HCT116 (cell line): ENCODE results near the gene SETD1A.

Source experiments
- CBX3 ChIP-seq: IDR thresholded peaks from 2 replicates; pipeline ENCODE4 v1.6.1; 2012; ENCODE audit warnings: low read depth
- CTCF ChIP-seq, 3 experiments: fragments of 200-600 bp in 1 of 3; sonication (generic) in 1 of 3; IDR thresholded peaks in 2 of 3; conservative IDR thresholded peaks in 1 of 3; 2 replicates each; pipeline ENCODE4 v1.5.1; 2012 to 2017; ENCODE audit warnings: low read depth in 2 of 3, low read length in 2 of 3, antibody characterized with exemption in 1 of 3, borderline replicate concordance in 1 of 3, control low read depth in 1 of 3, mild to moderate bottlenecking in 1 of 3, mixed read lengths in 1 of 3, mixed run types in 1 of 3, moderate library complexity in 1 of 3; ENCODE audit not compliant: insufficient read depth in 1 of 3
- RAD21 ChIP-seq: IDR thresholded peaks from 2 replicates; pipeline ENCODE4 v1.6.1; 2012; ENCODE audit warnings: low read depth, mild to moderate bottlenecking
- SP1 ChIP-seq: IDR thresholded peaks from 2 replicates; pipeline ENCODE4 v1.6.1; 2012; ENCODE audit warnings: low read depth
- SRF ChIP-seq: IDR thresholded peaks from 2 replicates; pipeline ENCODE4 v1.6.1; 2012; ENCODE audit warnings: low read depth
- ZNF274 ChIP-seq: fragments of 200-500 bp; sonication (Bioruptor generic); IDR thresholded peaks from 2 replicates; pipeline ENCODE4 v1.6.1; 2014; ENCODE audit warnings: mild to moderate bottlenecking, low read depth, low read length, inconsistent platforms

DNA sequence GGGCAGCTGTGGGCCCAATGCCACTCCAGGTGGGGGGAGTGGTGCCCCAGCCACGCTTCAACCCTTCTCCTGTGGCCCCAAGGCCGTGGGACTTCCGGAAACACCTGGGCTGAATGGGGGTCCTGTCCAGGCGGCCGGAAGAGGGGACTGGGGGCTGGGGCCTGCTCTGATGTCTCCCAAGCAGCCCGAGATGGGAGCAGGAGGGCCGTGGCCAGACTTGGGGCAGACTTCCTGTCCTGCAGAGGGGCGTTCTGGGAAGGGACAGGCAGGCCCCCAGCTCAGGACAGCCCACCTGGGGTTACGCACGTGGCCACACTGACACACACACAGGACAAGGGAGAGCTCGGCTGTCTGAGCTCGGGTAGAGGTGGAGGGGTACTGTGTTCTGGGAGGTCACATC is 32.6 kb downstream of the SETD1A start:
- TF ChIP-seq CTCF (IDR thresholded peaks at IDR 0.05 in 2 of 3, conservative IDR thresholded peaks at IDR 0.05 in 1 of 3; ENCODE audit: borderline replicate concordance in 1 of 3, insufficient read depth in 1 of 3, low read depth in 2 of 3, low read length in 2 of 3) (no peak), ZNF274 (no peak), RAD21 (no peak), SRF (no peak), SP1 (no peak), CBX3 (no peak)
